Measurements from ENCODE around the gene CAPN12.

CAPN12 gene

GRCh38 chr19:38730731-38731589 is 13.3 kb downstream of the CAPN12 start:
- H3K79me2 ChIP-seq (ENCODE audit: control insufficient read depth, insufficient read depth, low read length, poor library complexity), result no peaks in the 10 kb centered on the region
- no peak overlapping the region for H3K4me3 ChIP-seq (ENCODE audit: low read depth, low read length)
- no peak overlapping the region for H2BK120ac ChIP-seq (ENCODE audit: insufficient read depth, low read length, poor library complexity)
- peaks cover 17% of the 10 kb centered on the region in 2 experiments for H3K4me1 ChIP-seq (ENCODE audit: control insufficient read depth in 1 of 2, insufficient read depth in 2 of 2, low read length in 2 of 2)
- H3K14ac ChIP-seq (ENCODE audit: low read length), result no peak overlapping the region
- H3K27me3 ChIP-seq (ENCODE audit: insufficient read depth, low read length), result no peaks in the 10 kb centered on the region
- no peak overlapping the region for H4K91ac ChIP-seq (ENCODE audit: low read depth, low read length)
- H3K23ac ChIP-seq (ENCODE audit: low read length), result no peak overlapping the region
- no peak overlapping the region for H3K4ac ChIP-seq (ENCODE audit: low read depth, low read length)
- peak overlapping the region; percentile 32 for H3K9ac ChIP-seq (ENCODE audit: low read length)
- H4K8ac ChIP-seq (ENCODE audit: low read depth, low read length), result no peak overlapping the region
- H3K4me2 ChIP-seq (ENCODE audit: low read length), result no peak overlapping the region
- WGBS (ENCODE audit: extremely low coverage, insufficient coverage, insufficient read length), result no CpG with 5 or more reads among the region's 19 CpGs
- H2AFZ ChIP-seq (ENCODE audit: insufficient read depth, low read length, poor library complexity), result no peak overlapping the region
- H2BK5ac ChIP-seq (ENCODE audit: low read depth, low read length, poor library complexity), result no peak overlapping the region
- H3K27ac ChIP-seq (ENCODE audit: low read depth, low read length), result no peak overlapping the region
- H4K12ac ChIP-seq (ENCODE audit: low read depth, low read length), result peak overlapping the region; percentile 20
- H3K36me3 ChIP-seq (ENCODE audit: control insufficient read depth in 1 of 2, insufficient read depth in 2 of 2, low read length in 2 of 2), result peaks cover 56 to 64% of the 10 kb centered on the region in 2 experiments
- no peak overlapping the region for H2BK12ac ChIP-seq (ENCODE audit: low read length)
- no peak overlapping the region for H3K18ac ChIP-seq (ENCODE audit: low read length)
- DNase-seq, result no peak
- H2AK5ac ChIP-seq (ENCODE audit: low read length), result no peak overlapping the region
- peaks cover 4% of the 10 kb centered on the region for H3K79me1 ChIP-seq (ENCODE audit: low read length)
- no peaks in the 10 kb centered on the region for H3K9me3 ChIP-seq (ENCODE audit: insufficient read depth, low read depth, low read length)

DNA sequence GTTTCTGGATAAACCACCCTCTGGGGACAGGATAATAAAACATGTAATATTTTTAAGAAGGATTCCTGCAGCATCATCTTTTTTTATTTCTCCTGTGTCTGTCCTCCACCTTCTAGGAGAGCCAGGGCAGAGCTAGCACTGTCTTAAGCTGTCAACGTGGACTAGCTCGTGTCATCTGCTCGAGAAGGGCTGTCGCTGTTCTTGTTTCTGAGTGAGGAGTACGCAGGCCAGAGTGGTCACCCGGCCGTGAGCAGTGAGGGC is 13.9 kb downstream of the CAPN12 start:
- Histone ChIP-seq H2BK5ac (ENCODE audit: low read depth, low read length, poor library complexity) (no peak overlapping the region), H2AK5ac (ENCODE audit: low read length) (no peak overlapping the region), H4K91ac (ENCODE audit: low read depth, low read length) (no peak overlapping the region), H3K27ac (ENCODE audit: low read depth, low read length) (no peak overlapping the region), H4K8ac (ENCODE audit: low read depth, low read length) (no peak overlapping the region), H3K79me2 (ENCODE audit: control insufficient read depth, insufficient read depth, low read length, poor library complexity) (no peaks in the 10 kb centered on the region), H3K4ac (ENCODE audit: low read depth, low read length) (no peak overlapping the region), H3K9me3 (ENCODE audit: insufficient read depth, low read depth, low read length) (no peaks in the 10 kb centered on the region), H3K23ac (ENCODE audit: low read length) (no peak overlapping the region), H4K12ac (ENCODE audit: low read depth, low read length) (peak overlapping the region; percentile 20), H3K4me2 (ENCODE audit: low read length) (no peak overlapping the region), H3K79me1 (ENCODE audit: low read length) (peaks cover 3% of the 10 kb centered on the region), H3K36me3 (ENCODE audit: control insufficient read depth in 1 of 2, insufficient read depth in 2 of 2, low read length in 2 of 2) (peaks cover 62 to 69% of the 10 kb centered on the region in 2 experiments), H2BK12ac (ENCODE audit: low read length) (no peak overlapping the region), H3K27me3 (ENCODE audit: insufficient read depth, low read length) (no peaks in the 10 kb centered on the region), H2AFZ (ENCODE audit: insufficient read depth, low read length, poor library complexity) (no peak overlapping the region), H3K18ac (ENCODE audit: low read length) (no peak overlapping the region), H2BK120ac (ENCODE audit: insufficient read depth, low read length, poor library complexity) (no peak overlapping the region), H3K14ac (ENCODE audit: low read length) (no peak overlapping the region), H3K9ac (ENCODE audit: low read length) (no peak overlapping the region), H3K4me1 (ENCODE audit: control insufficient read depth in 1 of 2, insufficient read depth in 2 of 2, low read length in 2 of 2) (peaks cover 16% of the 10 kb centered on the region in 2 experiments), H3K4me3 (ENCODE audit: low read depth, low read length) (no peak overlapping the region)
- no peak for DNase-seq
- no CpG with 5 or more reads among the region's 7 CpGs for WGBS (ENCODE audit: extremely low coverage, insufficient coverage, insufficient read length)

GRCh38 chr19:38729653-38730469 is 14.4 kb downstream of the CAPN12 start:
- Histone ChIP-seq H2AK5ac (ENCODE audit: low read length) (no peak overlapping the region), H4K8ac (ENCODE audit: low read depth, low read length) (no peak overlapping the region), H3K79me1 (ENCODE audit: low read length) (peaks cover 2% of the 10 kb centered on the region), H3K27ac (ENCODE audit: low read depth, low read length) (no peak overlapping the region), H3K4me1 (ENCODE audit: control insufficient read depth in 1 of 2, insufficient read depth in 2 of 2, low read length in 2 of 2) (peaks cover 11 to 12% of the 10 kb centered on the region in 2 experiments), H3K36me3 (ENCODE audit: control insufficient read depth in 1 of 2, insufficient read depth in 2 of 2, low read length in 2 of 2) (peaks cover 67 to 75% of the 10 kb centered on the region in 2 experiments), H3K18ac (ENCODE audit: low read length) (no peak overlapping the region), H3K4me3 (ENCODE audit: low read depth, low read length) (no peak overlapping the region), H3K4me2 (ENCODE audit: low read length) (no peak overlapping the region), H4K91ac (ENCODE audit: low read depth, low read length) (no peak overlapping the region), H3K14ac (ENCODE audit: low read length) (no peak overlapping the region), H2AFZ (ENCODE audit: insufficient read depth, low read length, poor library complexity) (no peak overlapping the region), H3K27me3 (ENCODE audit: insufficient read depth, low read length) (no peaks in the 10 kb centered on the region), H3K79me2 (ENCODE audit: control insufficient read depth, insufficient read depth, low read length, poor library complexity) (no peaks in the 10 kb centered on the region), H3K23ac (ENCODE audit: low read length) (no peak overlapping the region), H2BK12ac (ENCODE audit: low read length) (no peak overlapping the region), H4K12ac (ENCODE audit: low read depth, low read length) (no peak overlapping the region), H2BK120ac (ENCODE audit: insufficient read depth, low read length, poor library complexity) (no peak overlapping the region), H3K4ac (ENCODE audit: low read depth, low read length) (no peak overlapping the region), H3K9ac (ENCODE audit: low read length) (no peak overlapping the region), H3K9me3 (ENCODE audit: insufficient read depth, low read depth, low read length) (no peaks in the 10 kb centered on the region), H2BK5ac (ENCODE audit: low read depth, low read length, poor library complexity) (no peak overlapping the region)
- whole genome bisulfite sequencing (ENCODE audit: extremely low coverage, insufficient coverage, insufficient read length), result no CpG with 5 or more reads among the region's 17 CpGs
- peak; percentile 55 to 78 for DNase-seq

GRCh38 chr19:38728752-38729541 is 15.3 kb downstream of the CAPN12 start:
- Histone ChIP-seq H3K4ac (ENCODE audit: low read depth, low read length) (no peak overlapping the region), H3K79me2 (ENCODE audit: control insufficient read depth, insufficient read depth, low read length, poor library complexity) (no peaks in the 10 kb centered on the region), H3K4me2 (ENCODE audit: low read length) (no peak overlapping the region), H4K8ac (ENCODE audit: low read depth, low read length) (no peak overlapping the region), H3K27me3 (ENCODE audit: insufficient read depth, low read length) (no peaks in the 10 kb centered on the region), H2AFZ (ENCODE audit: insufficient read depth, low read length, poor library complexity) (no peak overlapping the region), H2BK120ac (ENCODE audit: insufficient read depth, low read length, poor library complexity) (no peak overlapping the region), H4K91ac (ENCODE audit: low read depth, low read length) (no peak overlapping the region), H3K4me1 (ENCODE audit: control insufficient read depth in 1 of 2, insufficient read depth in 2 of 2, low read length in 2 of 2) (peaks cover 6 to 8% of the 10 kb centered on the region in 2 experiments), H2AK5ac (ENCODE audit: low read length) (no peak overlapping the region), H3K79me1 (ENCODE audit: low read length) (no peaks in the 10 kb centered on the region), H3K9me3 (ENCODE audit: insufficient read depth, low read depth, low read length) (peaks cover 2% of the 10 kb centered on the region), H3K23ac (ENCODE audit: low read length) (no peak overlapping the region), H3K36me3 (ENCODE audit: control insufficient read depth in 1 of 2, insufficient read depth in 2 of 2, low read length in 2 of 2) (peaks cover 76 to 84% of the 10 kb centered on the region in 2 experiments), H3K9ac (ENCODE audit: low read length) (no peak overlapping the region), H2BK12ac (ENCODE audit: low read length) (no peak overlapping the region), H4K12ac (ENCODE audit: low read depth, low read length) (no peak overlapping the region), H2BK5ac (ENCODE audit: low read depth, low read length, poor library complexity) (no peak overlapping the region), H3K27ac (ENCODE audit: low read depth, low read length) (no peak overlapping the region), H3K18ac (ENCODE audit: low read length) (no peak overlapping the region), H3K14ac (ENCODE audit: low read length) (no peak overlapping the region), H3K4me3 (ENCODE audit: low read depth, low read length) (no peak overlapping the region)
- WGBS (ENCODE audit: extremely low coverage, insufficient coverage, insufficient read length), result no CpG with 5 or more reads among the region's 37 CpGs
- DNase-seq, result no peak

Measured in trophoblast cell (in vitro differentiated cells and primary cell).